KOPT-K1 (cell line): Measurements from ENCODE around the gene PRDM2.
"Not testable (repeated sequence)": the region's sequence is repeated elsewhere in the genome, so short reads cannot be mapped to it uniquely, and the experiment has no call there.

ENCODE experiments used
- H3K27ac ChIP-seq: fragments of 200-600 bp; sonication (generic); 2 replicates; pipeline ENCODE4 v1.5.1; 2016; ENCODE audit warnings: antibody characterized with exemption, mild to moderate bottlenecking, low read depth, low read length; ENCODE audit not compliant: poor library complexity, severe bottlenecking
- H3K36me3 ChIP-seq: fragments of 200-600 bp; sonication (generic); 2 replicates; pipeline ENCODE4 v1.5.1; 2017; ENCODE audit warnings: antibody characterized with exemption, mild to moderate bottlenecking, low read length, moderate library complexity; ENCODE audit not compliant: insufficient read depth
- H3K9me3 ChIP-seq: fragments of 200-600 bp; sonication (generic); 2 replicates; pipeline ENCODE4 v1.5.1; 2017; ENCODE audit warnings: antibody characterized with exemption, low read length, mild to moderate bottlenecking; ENCODE audit not compliant: insufficient read depth, poor library complexity, severe bottlenecking

PRDM2 gene

GRCh38 chr1:13681921-13682320 lies 18.1 kb upstream of the PRDM2 start:
- Histone ChIP-seq H3K36me3 (no peaks in the 10 kb centered on the region), H3K9me3 (peaks cover 16% of the 10 kb centered on the region), H3K27ac (no peak overlapping the region)

- Histone ChIP-seq H3K27ac (no peak overlapping the region), H3K36me3 (no peaks in the 10 kb centered on the region), H3K9me3 (peaks cover 16% of the 10 kb centered on the region)
Observed at GRCh38 chr1:13682444-13682843, 17.5 kb upstream of the PRDM2 start.

- Histone ChIP-seq H3K27ac (no peak overlapping the region), H3K9me3 (peaks cover 9% of the 10 kb centered on the region), H3K36me3 (no peaks in the 10 kb centered on the region)
Observed at GRCh38 chr1:13683206-13683605, 16.8 kb upstream of the PRDM2 start.

- H3K27ac ChIP-seq = no peak overlapping the region
Observed at GRCh38 chr1:13687151-13687715, 12.8 kb upstream of the PRDM2 start.

GRCh38 chr1:13693094-13693493 lies 6.9 kb upstream of the PRDM2 start:
- not testable (repeated sequence) for H3K27ac ChIP-seq
- peaks cover 18% of the 10 kb centered on the region for H3K9me3 ChIP-seq

More at GRCh38 chr1:13687151-13687715, 12.8 kb upstream of the PRDM2 start:
- Histone ChIP-seq H3K9me3 (peaks cover 14% of the 10 kb centered on the region), H3K36me3 (no peaks in the 10 kb centered on the region)

GRCh38 chr1:13694886-13695684 lies 4.9 kb upstream of the PRDM2 start:
- Histone ChIP-seq H3K36me3 (no peaks in the 10 kb centered on the region), H3K9me3 (peaks cover 7% of the 10 kb centered on the region), H3K27ac (no peak overlapping the region)

More at GRCh38 chr1:13693094-13693493, 6.9 kb upstream of the PRDM2 start:
- H3K36me3 ChIP-seq = not testable (repeated sequence)

- H3K36me3 ChIP-seq = no peaks in the 10 kb centered on the region
- H3K9me3 ChIP-seq = peaks cover 5% of the 10 kb centered on the region
- no peak overlapping the region for H3K27ac ChIP-seq
Observed at GRCh38 chr1:13697738-13698137, 2.2 kb upstream of the PRDM2 start.

- Histone ChIP-seq H3K9me3 (peaks cover 5% of the 10 kb centered on the region), H3K36me3 (no peaks in the 10 kb centered on the region), H3K27ac (no peak overlapping the region)
Observed at GRCh38 chr1:13699510-13699909, 478 bp upstream of the PRDM2 start.

GRCh38 chr1:13700521-13701270 lies 708 bp downstream of the PRDM2 start:
- Histone ChIP-seq H3K27ac (no peak overlapping the region), H3K9me3 (peaks cover 5% of the 10 kb centered on the region), H3K36me3 (no peaks in the 10 kb centered on the region)

GRCh38 chr1:13701271-13701640 lies 1.3 kb downstream of the PRDM2 start:
- H3K36me3 ChIP-seq = no peaks in the 10 kb centered on the region
- H3K27ac ChIP-seq = no peak overlapping the region
- H3K9me3 ChIP-seq = peaks cover 5% of the 10 kb centered on the region

- H3K27ac ChIP-seq = no peak overlapping the region
- no peaks in the 10 kb centered on the region for H3K36me3 ChIP-seq
- peaks cover 2% of the 10 kb centered on the region for H3K9me3 ChIP-seq
Observed at GRCh38 chr1:13702425-13703127, 2.6 kb downstream of the PRDM2 start.

- Histone ChIP-seq H3K36me3 (no peaks in the 10 kb centered on the region), H3K27ac (no peak overlapping the region), H3K9me3 (no peaks in the 10 kb centered on the region)
Observed at GRCh38 chr1:13703128-13703513, 3.1 kb downstream of the PRDM2 start.

- Histone ChIP-seq H3K9me3 (no peaks in the 10 kb centered on the region), H3K36me3 (no peaks in the 10 kb centered on the region), H3K27ac (no peak overlapping the region)
Observed at GRCh38 chr1:13703558-13704490, 3.8 kb downstream of the PRDM2 start.

GRCh38 chr1:13706046-13706445 lies 6.1 kb downstream of the PRDM2 start:
- no peaks in the 10 kb centered on the region for H3K36me3 ChIP-seq
- H3K9me3 ChIP-seq = no peaks in the 10 kb centered on the region
- H3K27ac ChIP-seq = no peak overlapping the region
